NCI-H2171 treated with DMSO at 0.1 percent for 48 hours (cell line): Measurements from ENCODE around the gene ATP4A.

Experiments used
- DNase-seq: peaks from one replicate; lab custom pipeline; 2025; lab: John Stamatoyannopoulos, UW

The ATP4A gene

DNA sequence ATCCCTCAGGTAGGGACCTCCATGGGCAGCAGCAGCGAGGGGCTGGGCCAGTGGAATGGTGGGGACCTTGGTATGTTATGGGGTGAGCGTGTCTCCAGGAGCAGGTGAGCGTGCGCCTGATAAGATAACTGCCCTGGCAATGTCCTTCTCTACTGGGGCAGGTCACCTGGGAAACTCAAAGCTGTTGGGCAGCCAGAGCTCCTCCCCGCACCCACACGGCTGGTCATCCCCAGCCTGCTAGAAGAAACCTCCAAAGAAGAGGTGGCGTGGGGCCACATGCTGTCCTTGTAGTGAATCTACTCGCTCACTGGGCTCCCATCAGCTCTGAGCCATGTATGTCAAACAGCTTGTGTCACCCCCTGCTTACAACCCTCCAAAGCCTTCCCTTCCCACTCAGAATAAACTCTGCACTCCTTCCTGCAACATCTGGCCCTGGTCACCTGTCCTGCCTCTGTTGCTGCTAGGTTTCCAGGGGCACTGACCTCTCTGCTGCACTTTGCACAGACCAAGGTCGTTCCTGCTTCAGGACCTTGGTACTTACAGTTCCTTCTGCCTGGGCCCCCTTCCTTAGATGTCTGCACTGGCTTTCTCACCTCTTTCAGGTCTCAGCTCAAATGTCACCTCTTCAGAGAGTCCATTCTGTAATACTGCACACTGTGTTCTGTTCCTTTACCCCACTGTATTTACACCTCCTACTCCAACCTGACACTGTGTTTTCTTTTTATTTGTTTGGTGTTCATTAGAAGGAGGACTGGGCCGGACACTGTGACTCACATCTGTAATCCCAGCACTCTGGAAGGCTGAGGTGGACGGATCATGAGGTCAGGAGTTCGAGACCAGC lies 1.8 kb upstream of the ATP4A start:
- DNase-seq: no peak

DNA sequence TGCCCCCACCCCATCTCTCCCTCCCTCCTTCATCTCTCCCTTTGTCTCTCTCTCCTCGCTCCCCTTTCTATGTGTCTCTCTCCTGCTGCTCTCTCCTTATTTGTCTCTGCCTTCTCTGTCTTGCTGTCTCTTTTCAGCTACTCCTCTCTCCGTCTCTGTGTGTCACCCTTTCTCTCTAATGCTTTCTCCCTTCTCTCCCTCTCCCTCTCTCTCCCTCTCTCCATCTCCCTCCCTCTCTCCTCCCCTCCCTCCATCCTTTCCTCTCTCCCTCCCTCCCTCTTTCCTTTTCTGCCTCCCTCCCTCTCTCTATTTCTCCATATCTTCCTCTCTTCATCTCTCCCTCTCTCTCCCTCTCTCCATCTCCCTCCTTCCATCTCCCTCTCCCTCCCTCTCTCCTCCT lies 682 bp downstream of the ATP4A start:
- DNase-seq: no peak

GRCh38 chr19:35562336-35562735 lies 1.1 kb downstream of the ATP4A start:
- DNase-seq: no peak

- no peak for DNase-seq
These were observed 2.0 kb downstream of the ATP4A start for GRCh38 chr19:35561436-35561835.

DNA sequence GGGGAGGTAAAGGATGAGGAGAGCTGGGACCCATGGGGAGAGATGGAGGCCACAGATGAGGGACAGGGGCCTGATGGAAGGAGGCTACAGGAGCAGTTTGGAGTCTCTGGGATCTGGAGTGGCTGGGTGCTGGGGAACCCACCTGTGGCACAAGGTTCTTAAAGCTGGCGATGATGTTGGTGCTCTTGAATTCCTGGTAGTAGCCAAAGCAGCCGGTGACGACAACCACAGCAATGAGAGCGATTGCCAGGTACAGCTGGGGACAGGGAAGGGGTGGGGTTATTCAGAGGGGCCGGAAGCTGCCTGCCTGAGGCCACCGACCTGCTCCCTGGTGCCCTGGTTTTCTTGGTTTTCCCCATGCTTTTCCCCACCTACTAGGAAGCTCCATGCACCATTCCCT lies 2.8 kb downstream of the ATP4A start:
- no peak for DNase-seq

GRCh38 chr19:35560271-35560670 lies 3.2 kb downstream of the ATP4A start:
- no peak for DNase-seq

- no peak for DNase-seq
These were observed 3.7 kb downstream of the ATP4A start for GRCh38 chr19:35559781-35560180.

GRCh38 chr19:35559281-35559659 lies 4.2 kb downstream of the ATP4A start:
- no peak for DNase-seq

GRCh38 chr19:35558400-35559280 lies 4.8 kb downstream of the ATP4A start:
- DNase-seq: no peak

- DNase-seq: peak; percentile 78
These were observed 5.7 kb downstream of the ATP4A start for GRCh38 chr19:35557539-35558399.

GRCh38 chr19:35556846-35557538 lies 6.5 kb downstream of the ATP4A start:
- DNase-seq: no peak

- DNase-seq: no peak
These were observed 7.3 kb downstream of the ATP4A start for GRCh38 chr19:35556025-35556590.

GRCh38 chr19:35555301-35556005 lies 8.0 kb downstream of the ATP4A start:
- DNase-seq: no peak

GRCh38 chr19:35554076-35554475 lies 9.4 kb downstream of the ATP4A start:
- DNase-seq: no peak

GRCh38 chr19:35553385-35554000 lies 10.0 kb downstream of the ATP4A start:
- no peak for DNase-seq

GRCh38 chr19:35552534-35553384 lies 10.7 kb downstream of the ATP4A start:
- no peak for DNase-seq

DNA sequence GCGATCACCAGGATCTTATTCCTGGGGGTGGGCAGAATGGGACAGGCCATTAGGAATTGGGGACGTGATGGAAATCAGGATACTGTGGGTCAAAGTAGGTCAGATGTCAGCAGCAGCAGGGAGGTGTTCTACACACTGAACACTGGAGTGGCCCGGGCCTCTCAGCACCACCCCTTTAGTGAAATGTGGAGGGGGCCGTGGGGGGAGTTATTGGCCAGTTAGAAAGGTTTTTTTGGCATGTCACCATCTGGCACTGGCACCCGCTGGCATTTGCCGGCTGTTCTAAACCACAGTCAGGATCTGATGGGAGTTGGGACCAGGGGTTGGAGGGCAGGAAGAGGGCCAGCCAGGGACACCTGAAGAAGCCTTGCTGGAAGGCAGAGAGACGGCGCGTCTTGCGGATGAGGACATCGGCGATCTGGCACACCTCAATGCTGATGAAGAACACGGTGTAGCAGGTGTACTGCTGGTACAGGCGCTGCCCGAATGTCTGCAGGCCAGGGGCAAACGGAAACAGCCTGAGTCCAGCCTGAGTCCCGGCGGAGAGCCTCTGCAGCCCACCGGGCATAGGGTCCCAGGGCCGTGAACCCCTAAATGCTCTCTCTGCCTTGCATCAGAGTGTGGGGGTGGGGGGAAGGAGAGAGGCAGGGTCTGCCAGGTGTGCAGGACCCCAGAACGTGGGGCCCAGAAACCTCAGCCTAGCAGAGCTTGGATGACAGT lies 12.2 kb downstream of the ATP4A start:
- no peak for DNase-seq

DNA sequence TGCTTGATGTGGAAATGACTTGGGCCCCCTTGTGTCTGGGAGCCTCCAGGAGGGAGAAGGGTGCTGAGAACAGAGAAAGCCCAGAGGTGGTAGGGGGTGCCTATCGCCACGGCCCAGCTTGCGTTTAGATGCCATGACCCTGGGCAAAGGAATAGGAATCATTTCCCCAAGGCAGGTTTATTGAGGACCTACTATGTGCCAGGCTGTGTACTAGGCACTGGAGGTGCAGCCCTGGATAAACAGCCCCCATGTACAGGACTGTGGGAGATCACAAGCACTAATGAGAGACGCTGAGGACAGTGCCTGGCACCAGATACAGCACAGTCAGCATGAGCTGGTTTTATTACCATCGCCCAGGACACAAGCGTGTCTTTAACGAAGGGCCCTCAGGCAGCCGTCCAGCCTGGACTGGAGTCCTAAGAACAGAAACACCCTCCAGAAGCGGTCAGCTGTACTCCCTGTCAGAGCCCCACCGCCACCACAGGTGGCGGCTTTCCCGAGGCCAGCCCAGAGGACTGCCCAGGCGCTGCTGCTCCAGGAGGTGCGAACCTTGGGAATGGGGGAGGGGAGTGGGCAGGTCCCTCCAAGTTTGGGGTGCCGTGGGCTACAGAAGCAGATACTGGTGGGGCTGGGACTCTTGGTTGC lies 13.5 kb downstream of the ATP4A start:
- no peak for DNase-seq
